ENCODE measurements around the gene EIF2A. TPM values are rescaled to one million over a fixed set of nuclear protein-coding genes. Genes with fewer than 3 reads are reported as not detected.
A peak's percentile ranks its signal among the peaks of the same experiment; 100 is the strongest.
"Not testable (repeated sequence)": the region's sequence is repeated elsewhere in the genome, so short reads cannot be mapped to it uniquely, and the experiment has no call there.

The EIF2A gene
- total RNA-seq (112 TPM in 2 replicates), polyA plus RNA-seq (34.4 and 34.5 TPM in 2 replicates)

DNA sequence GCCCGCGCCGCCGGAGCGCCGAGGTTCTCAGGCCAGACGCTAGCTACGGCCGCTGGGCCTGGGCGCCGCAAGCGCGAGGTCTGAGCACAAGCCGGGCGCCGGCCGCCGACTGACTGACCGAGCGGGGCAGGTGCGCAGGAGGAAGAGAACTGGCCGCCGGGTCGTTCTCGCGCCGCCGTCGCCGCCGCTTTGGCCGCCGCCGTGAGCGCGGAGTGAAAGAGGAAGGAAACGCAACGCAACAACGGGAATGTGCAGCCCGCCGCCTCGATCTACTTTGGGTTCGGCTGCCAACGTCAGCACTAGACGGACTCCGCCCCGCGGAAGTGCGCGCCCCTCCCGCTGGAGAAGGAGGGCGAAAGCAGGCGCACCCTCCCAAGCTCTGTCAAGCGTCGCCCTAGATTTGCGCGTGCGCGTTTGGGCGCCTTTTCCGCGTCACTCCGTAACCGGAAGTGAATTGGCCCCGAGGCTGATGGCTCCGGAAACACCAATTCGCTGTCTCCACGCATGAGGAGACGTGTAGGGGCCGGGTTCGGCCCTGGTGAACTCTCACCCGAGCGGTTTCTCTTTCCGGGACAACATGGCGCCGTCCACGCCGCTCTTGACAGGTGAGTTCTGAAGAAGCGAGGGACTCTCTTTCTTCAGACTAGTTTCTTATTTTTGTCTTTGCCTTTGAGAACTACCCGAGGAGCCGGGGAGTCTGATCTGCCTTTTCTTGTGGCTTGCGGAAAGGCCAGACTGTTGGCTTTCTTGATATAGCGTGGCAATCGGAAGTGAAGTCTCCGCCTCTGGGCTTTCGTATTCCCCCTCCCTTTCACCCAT is at the start of gene EIF2A, which contains the start of gene SERP1:
TSS of gene EIF2A (plus strand) at position 562 of the 819 bp plus-strand sequence. CDS start at position 578, 16 bp downstream.
TSS of gene SERP1 (minus strand) at position 271 of the 819 bp plus-strand sequence. CDS start 361 bp downstream, outside the sequence.
- peaks cover 89% of the 10 kb centered on the region for H3K79me2 ChIP-seq
- H3K4me1 ChIP-seq (ENCODE audit: insufficient read depth), result peaks cover 7% of the 10 kb centered on the region
- H3K27ac ChIP-seq, result peak within 1 kb of the TSS; percentile 98
- H3K4me2 ChIP-seq, result peak within 1 kb of the TSS; percentile 80
- peak within 1 kb of the TSS; percentile 53 for H2AFZ ChIP-seq
- H4K20me1 ChIP-seq (ENCODE audit: insufficient read depth, poor library complexity, severe bottlenecking), result peaks cover 28% of the 10 kb centered on the region
- H3K36me3 ChIP-seq (replicated peaks; ENCODE audit: insufficient read depth, low read depth), result no peaks in the 10 kb centered on the region
- peak within 1 kb of the TSS; percentile 65 for H3K4me3 ChIP-seq
- WGBS (ENCODE audit: low lambda C conversion rate, missing lambda C conversion rate), result under 1% methylated on average over 86 of the region's 86 CpGs
- no peaks in the 10 kb centered on the region for H3K9me2 ChIP-seq (replicated peaks; ENCODE audit: insufficient read depth)
- DNase-seq (ENCODE audit: low spot score), result peak; percentile 100
- TF ChIP-seq EZH2phosphoT487 (IDR thresholded peaks at IDR 0.05; ENCODE audit: low read depth, severe bottlenecking, unreplicated experiment) (no peak), EZH2 (IDR thresholded peaks at IDR 0.05; ENCODE audit: borderline replicate concordance) (no peak)
- TF ChIP-seq, protein P1, sequence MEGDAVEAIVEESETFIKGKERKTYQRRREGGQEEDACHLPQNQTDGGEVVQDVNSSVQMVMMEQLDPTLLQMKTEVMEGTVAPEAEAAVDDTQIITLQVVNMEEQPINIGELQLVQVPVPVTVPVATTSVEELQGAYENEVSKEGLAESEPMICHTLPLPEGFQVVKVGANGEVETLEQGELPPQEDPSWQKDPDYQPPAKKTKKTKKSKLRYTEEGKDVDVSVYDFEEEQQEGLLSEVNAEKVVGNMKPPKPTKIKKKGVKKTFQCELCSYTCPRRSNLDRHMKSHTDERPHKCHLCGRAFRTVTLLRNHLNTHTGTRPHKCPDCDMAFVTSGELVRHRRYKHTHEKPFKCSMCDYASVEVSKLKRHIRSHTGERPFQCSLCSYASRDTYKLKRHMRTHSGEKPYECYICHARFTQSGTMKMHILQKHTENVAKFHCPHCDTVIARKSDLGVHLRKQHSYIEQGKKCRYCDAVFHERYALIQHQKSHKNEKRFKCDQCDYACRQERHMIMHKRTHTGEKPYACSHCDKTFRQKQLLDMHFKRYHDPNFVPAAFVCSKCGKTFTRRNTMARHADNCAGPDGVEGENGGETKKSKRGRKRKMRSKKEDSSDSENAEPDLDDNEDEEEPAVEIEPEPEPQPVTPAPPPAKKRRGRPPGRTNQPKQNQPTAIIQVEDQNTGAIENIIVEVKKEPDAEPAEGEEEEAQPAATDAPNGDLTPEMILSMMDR (IDR thresholded peaks at IDR 0.05; ENCODE audit: poor library complexity), result no peak
- H3K27me3 ChIP-seq, result no peaks in the 10 kb centered on the region
- H3K9me3 ChIP-seq (ENCODE audit: low read depth), result no peaks in the 10 kb centered on the region

DNA sequence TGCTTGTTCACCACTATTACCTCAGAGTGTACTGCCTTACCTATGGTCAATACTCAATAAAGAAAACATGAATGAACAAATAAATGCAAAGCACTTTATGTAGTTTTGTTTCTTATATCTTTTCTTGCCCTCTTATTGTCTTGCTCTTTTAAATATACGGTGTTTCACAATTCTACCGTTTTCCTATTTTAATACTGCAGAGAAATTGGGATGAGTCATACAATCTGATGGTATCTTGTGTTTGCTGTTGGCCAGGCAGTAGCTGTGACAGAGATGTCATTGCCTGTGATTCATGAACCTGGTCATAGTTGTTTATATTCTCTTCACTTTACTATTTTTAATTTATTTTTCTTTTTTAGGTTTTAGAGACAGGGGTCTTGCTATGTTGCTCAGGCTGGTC is 48.6 kb upstream of the EIF2A start:
- Histone ChIP-seq H2AFZ (no peak overlapping the region), H3K79me2 (no peaks in the 10 kb centered on the region), H3K9me3 (ENCODE audit: low read depth) (no peaks in the 10 kb centered on the region), H3K27ac (no peak overlapping the region), H4K20me1 (ENCODE audit: insufficient read depth, poor library complexity, severe bottlenecking) (no peaks in the 10 kb centered on the region), H3K9me2 (replicated peaks; ENCODE audit: insufficient read depth) (no peaks in the 10 kb centered on the region), H3K36me3 (replicated peaks; ENCODE audit: insufficient read depth, low read depth) (no peaks in the 10 kb centered on the region), H3K27me3 (no peaks in the 10 kb centered on the region), H3K4me2 (no peak overlapping the region), H3K4me1 (ENCODE audit: insufficient read depth) (no peaks in the 10 kb centered on the region), H3K4me3 (no peak overlapping the region)
- 74% methylated on average over 2 of the region's 2 CpGs for WGBS (ENCODE audit: low lambda C conversion rate, missing lambda C conversion rate)
- no peak for DNase-seq (ENCODE audit: low spot score)
- TF ChIP-seq, protein P1 (IDR thresholded peaks at IDR 0.05; ENCODE audit: poor library complexity), result no peak
- TF ChIP-seq EZH2 (IDR thresholded peaks at IDR 0.05; ENCODE audit: borderline replicate concordance) (no peak), EZH2phosphoT487 (IDR thresholded peaks at IDR 0.05; ENCODE audit: low read depth, severe bottlenecking, unreplicated experiment) (no peak)

DNA sequence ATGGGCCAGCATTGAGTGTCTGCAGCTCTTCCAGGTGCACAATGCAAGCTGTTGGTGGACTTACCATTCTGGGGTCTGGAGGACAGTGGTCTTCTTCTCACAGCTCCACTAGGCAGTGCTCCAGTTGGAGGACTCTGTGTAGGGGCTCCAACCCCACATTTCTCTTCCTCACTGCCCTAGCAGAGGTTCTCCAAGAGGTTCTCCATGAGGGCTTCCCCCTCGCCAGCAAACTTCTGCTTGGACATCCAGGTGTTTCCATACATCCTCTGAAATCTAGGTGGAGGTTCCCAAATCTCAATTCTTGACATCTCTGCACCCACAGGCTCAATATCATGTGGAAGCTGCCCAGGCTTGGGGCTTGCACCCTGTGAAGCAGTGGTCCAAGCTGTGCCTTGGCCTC is 45.6 kb upstream of the EIF2A start:
- not testable (repeated sequence) for H3K9me2 ChIP-seq (replicated peaks; ENCODE audit: insufficient read depth); H3K79me2 ChIP-seq; H3K36me3 ChIP-seq (replicated peaks; ENCODE audit: insufficient read depth, low read depth); H4K20me1 ChIP-seq (ENCODE audit: insufficient read depth, poor library complexity, severe bottlenecking); H3K27ac ChIP-seq; H3K4me3 ChIP-seq; H3K4me1 ChIP-seq (ENCODE audit: insufficient read depth); DNase-seq (ENCODE audit: low spot score); H3K9me3 ChIP-seq (ENCODE audit: low read depth); H3K27me3 ChIP-seq; H2AFZ ChIP-seq; H3K4me2 ChIP-seq
- 100% methylated on average over 1 of the region's 1 CpG for WGBS (ENCODE audit: low lambda C conversion rate, missing lambda C conversion rate)

DNA sequence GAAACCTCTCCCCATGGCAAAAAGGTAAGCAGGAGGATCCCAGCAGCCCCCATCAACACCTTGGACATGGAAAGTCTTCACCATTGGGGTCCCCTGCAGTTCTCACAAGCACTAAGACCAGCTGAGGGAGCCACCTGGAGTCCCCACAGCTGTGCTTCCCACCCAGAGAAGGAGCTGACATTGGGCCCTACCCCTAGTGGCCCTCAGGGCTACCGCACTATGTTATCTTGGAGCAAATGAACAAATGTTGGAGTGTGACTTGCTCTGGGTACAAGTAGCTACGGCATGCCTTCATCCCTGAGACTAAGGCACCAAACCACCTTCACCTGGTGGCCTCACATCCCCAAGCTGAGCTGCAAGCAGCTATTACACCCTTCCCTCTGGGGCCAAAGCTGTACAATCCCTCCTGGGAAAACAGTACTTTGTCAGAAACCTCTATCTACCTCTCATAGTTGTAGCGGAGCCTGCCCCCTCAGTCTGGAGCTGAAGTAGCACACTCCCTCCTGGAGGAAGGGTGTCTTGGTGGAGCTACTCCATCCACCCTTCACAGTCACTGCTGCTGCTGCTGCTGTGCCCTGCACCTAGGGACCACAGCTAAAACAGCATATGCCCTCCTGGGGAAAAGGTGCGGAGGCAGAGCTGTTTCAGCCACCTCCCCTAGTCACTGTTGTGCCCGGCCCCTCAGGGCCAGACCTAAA is 43.0 kb upstream of the EIF2A start:
- Histone ChIP-seq H3K4me1 (ENCODE audit: insufficient read depth) (no peaks in the 10 kb centered on the region), H3K4me3 (no peak overlapping the region), H3K9me3 (ENCODE audit: low read depth) (no peaks in the 10 kb centered on the region), H3K36me3 (replicated peaks; ENCODE audit: insufficient read depth, low read depth) (no peaks in the 10 kb centered on the region), H3K27me3 (no peaks in the 10 kb centered on the region), H3K79me2 (no peaks in the 10 kb centered on the region), H3K27ac (no peak overlapping the region), H4K20me1 (ENCODE audit: insufficient read depth, poor library complexity, severe bottlenecking) (no peaks in the 10 kb centered on the region), H2AFZ (no peak overlapping the region), H3K4me2 (no peak overlapping the region), H3K9me2 (replicated peaks; ENCODE audit: insufficient read depth) (no peaks in the 10 kb centered on the region)
- no peak for TF ChIP-seq EZH2phosphoT487 (IDR thresholded peaks at IDR 0.05; ENCODE audit: low read depth, severe bottlenecking, unreplicated experiment)
- TF ChIP-seq, protein P1 (IDR thresholded peaks at IDR 0.05; ENCODE audit: poor library complexity), result no peak
- TF ChIP-seq EZH2 (IDR thresholded peaks at IDR 0.05; ENCODE audit: borderline replicate concordance), result no peak
- DNase-seq (ENCODE audit: low spot score), result no peak
- WGBS (ENCODE audit: low lambda C conversion rate, missing lambda C conversion rate), result 90% methylated on average over 5 of the region's 5 CpGs

Data from hepatocyte (in vitro differentiated cells).